ENCODE results near the gene APOA4.

The APOA4 gene

DNA sequence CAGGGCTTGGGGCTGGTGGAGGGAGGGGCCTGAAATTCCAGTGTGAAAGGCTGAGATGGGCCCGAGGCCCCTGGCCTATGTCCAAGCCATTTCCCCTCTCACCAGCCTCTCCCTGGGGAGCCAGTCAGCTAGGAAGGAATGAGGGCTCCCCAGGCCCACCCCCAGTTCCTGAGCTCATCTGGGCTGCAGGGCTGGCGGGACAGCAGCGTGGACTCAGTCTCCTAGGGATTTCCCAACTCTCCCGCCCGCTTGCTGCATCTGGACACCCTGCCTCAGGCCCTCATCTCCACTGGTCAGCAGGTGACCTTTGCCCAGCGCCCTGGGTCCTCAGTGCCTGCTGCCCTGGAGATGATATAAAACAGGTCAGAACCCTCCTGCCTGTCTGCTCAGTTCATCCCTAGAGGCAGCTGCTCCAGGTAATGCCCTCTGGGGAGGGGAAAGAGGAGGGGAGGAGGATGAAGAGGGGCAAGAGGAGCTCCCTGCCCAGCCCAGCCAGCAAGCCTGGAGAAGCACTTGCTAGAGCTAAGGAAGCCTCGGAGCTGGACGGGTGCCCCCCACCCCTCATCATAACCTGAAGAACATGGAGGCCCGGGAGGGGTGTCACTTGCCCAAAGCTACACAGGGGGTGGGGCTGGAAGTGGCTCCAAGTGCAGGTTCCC is 6.5 kb upstream of the APOA4 start, which contains the start of gene APOC3:
Gene APOC3 (plus strand): TSS at position 383 of the 659 bp plus-strand sequence. CDS start 676 bp downstream, outside the sequence.
- TF ChIP-seq, protein P1, sequence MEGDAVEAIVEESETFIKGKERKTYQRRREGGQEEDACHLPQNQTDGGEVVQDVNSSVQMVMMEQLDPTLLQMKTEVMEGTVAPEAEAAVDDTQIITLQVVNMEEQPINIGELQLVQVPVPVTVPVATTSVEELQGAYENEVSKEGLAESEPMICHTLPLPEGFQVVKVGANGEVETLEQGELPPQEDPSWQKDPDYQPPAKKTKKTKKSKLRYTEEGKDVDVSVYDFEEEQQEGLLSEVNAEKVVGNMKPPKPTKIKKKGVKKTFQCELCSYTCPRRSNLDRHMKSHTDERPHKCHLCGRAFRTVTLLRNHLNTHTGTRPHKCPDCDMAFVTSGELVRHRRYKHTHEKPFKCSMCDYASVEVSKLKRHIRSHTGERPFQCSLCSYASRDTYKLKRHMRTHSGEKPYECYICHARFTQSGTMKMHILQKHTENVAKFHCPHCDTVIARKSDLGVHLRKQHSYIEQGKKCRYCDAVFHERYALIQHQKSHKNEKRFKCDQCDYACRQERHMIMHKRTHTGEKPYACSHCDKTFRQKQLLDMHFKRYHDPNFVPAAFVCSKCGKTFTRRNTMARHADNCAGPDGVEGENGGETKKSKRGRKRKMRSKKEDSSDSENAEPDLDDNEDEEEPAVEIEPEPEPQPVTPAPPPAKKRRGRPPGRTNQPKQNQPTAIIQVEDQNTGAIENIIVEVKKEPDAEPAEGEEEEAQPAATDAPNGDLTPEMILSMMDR (IDR thresholded peaks at IDR 0.05; ENCODE audit: extremely low read depth, missing control alignments), result no peak
- DNase-seq (ENCODE audit: low spot score), result no peak

DNA sequence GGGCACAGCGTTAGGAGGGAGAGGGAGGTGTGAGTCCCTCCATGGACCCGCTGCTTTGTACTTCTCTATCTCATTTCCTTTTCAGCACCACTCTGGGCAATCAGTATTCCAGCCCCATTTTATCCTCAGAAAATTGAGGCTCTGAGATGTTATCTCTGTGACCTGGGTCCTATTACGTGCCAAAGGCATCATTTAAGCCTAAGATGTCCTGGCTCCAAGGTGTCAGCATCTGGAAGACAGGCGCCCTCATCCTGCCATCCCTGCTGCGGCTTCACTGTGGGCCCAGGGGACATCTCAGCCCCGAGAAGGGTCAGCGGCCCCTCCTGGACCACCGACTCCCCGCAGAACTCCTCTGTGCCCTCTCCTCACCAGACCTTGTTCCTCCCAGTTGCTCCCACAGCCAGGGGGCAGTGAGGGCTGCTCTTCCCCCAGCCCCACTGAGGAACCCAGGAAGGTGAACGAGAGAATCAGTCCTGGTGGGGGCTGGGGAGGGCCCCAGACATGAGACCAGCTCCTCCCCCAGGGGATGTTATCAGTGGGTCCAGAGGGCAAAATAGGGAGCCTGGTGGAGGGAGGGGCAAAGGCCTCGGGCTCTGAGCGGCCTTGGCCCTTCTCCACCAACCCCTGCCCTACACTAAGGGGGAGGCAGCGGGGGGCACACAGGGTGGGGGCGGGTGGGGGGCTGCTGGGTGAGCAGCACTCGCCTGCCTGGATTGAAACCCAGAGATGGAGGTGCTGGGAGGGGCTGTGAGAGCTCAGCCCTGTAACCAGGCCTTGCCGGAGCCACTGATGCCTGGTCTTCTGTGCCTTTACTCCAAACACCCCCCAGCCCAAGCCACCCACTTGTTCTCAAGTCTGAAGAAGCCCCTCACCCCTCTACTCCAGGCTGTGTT is 5.8 kb upstream of the APOA4 start:
- DNase-seq (ENCODE audit: low spot score), result no peak
- TF ChIP-seq, protein P1 (IDR thresholded peaks at IDR 0.05; ENCODE audit: extremely low read depth, missing control alignments), result no peak

DNA sequence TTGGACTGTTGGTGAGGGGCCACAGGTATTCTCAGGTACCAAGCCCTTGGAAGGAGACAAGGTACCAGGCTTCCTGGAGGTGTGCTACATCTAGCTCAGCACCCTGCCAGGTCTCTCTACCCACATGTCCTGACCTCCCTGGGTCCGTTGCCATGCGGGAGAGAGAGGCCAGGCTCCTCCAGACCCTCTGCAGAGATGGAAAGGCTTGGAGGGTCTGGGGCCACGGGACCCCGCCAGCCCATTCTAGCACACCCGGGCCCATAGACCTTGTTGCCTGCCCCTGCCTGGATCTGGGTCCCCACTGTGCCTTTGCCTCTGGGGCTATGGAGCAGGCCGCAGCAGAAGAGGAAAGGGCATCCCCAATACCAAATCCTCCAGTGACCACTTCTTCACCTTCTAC is 4.4 kb upstream of the APOA4 start:
- TF ChIP-seq, protein P1 (IDR thresholded peaks at IDR 0.05; ENCODE audit: extremely low read depth, missing control alignments), result no peak
- no peak for DNase-seq (ENCODE audit: low spot score)

DNA sequence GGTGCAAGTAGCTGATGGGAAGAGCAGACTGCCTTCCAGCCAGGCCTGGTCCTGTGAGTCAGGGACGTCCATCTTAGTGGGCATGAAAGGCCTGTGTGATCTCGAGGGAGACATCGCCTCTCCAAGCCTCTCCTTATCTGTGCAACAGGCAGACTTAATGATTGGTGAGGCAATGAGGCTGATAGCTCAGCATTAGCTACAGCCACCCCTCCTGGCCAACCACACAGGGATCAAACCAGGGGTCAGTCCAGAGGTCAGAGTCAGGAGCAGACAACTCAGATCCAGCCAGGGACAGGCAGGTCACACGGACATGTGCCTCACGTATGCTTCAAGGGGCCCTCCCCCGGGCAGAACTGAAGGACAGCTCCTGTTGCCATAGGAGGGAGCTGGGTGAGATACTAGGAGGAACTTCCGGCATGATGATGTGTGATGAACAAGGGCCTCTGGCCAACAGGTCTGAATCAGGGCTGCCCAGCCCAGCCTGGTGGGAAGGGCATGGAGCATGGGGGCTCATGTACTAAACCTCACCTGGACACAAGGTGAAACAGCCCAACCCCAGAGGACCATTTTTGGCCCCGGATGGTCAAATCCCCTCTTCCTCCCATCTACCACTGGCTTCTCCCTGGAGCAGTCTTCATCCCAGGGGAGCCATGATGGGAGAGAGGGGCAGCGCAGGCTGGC is 3.8 kb upstream of the APOA4 start:
- TF ChIP-seq, protein P1 (IDR thresholded peaks at IDR 0.05; ENCODE audit: extremely low read depth, missing control alignments), result no peak
- DNase-seq (ENCODE audit: low spot score), result no peak

DNA sequence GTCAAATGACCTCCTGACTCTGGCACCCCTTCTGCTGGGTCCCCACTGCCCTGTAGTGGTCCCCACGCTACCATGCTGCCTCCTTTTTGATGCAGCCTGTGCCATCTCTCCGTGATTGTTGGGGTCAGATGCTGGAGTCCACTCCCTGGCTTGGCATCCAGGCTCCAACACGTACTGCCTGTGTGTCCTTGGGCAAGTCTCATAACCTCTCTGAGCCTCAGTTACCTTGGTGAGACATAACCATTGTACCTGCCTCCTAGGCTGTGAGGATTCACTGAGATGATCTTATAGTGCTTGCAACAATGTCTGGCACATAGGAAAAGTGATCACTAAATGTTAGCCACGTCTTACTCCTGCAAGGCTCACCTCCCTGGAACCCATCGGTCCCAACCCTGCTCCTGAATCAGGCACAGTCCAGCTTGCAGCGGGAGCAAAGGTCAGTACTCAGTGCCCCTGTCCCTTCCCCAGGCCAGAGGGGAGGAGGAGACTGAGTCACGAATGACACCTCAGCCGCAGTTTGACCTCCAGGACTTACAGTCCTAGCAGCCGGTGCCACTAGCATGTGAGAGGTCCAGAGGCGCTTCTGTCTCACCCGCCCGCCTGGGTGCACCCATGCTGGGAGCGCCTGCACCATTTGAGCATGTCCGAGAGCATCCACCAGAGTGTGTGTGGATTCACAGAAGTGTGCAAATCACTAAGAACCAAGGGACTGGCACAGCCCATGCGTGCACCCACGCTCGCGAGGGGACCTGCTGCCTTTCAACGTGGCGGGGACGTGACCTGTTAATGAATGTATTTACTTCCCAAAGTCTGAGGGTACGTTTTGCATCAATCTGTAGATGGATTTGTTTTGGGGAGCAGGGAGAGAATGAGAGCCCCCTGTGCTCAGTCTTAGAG is 3.0 kb upstream of the APOA4 start:
- no peak for DNase-seq (ENCODE audit: low spot score)
- TF ChIP-seq, protein P1 (IDR thresholded peaks at IDR 0.05; ENCODE audit: extremely low read depth, missing control alignments), result no peak

DNA sequence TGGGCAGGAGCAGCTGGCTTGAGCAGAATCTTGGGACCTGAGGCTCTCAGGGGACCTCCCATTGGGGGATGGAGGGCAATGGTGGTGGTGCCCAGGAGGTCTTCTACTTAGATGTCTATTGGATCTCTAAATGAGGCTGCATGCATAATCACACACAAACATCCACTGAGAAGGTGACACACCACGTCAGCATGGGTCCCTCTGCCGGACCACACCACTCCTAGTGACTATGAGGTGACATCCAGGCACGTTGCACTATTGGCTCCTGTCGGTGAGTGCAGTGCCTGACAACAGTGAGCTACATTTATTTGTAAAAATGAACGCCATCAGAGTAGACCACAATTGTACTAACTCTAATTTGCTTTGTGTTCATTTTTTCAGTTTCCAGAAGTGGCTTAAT is 2.3 kb upstream of the APOA4 start:
- TF ChIP-seq, protein P1 (IDR thresholded peaks at IDR 0.05; ENCODE audit: extremely low read depth, missing control alignments), result no peak
- no peak for DNase-seq (ENCODE audit: low spot score)

Data from GM20000 (cell line).